Cardiac muscle cell (in vitro differentiated cells and primary cell): ENCODE measurements around the gene SRD5A1. TPM values are rescaled to one million over a fixed set of nuclear protein-coding genes. Genes with fewer than 3 reads are reported as not detected.
"Not testable (repeated sequence)": the region's sequence is repeated elsewhere in the genome, so short reads cannot be mapped to it uniquely, and the experiment has no call there.

Experiments used
- DNase-seq, 2 donors: peaks; one replicate each; pipeline versions ENCODE4 v3.0.0 to v3.0.0-alpha.2; 2010 to 2017; ENCODE audit warnings: low read depth in 1 of 2, low spot score in 1 of 2
- H3K27ac ChIP-seq: fragments of 200-600 bp; sonication (generic); 2 replicates; pipeline ENCODE4 v1.5.1; 2016
- H3K27me3 ChIP-seq: fragments of 200-600 bp; sonication (generic); 2 replicates; pipeline ENCODE4 v1.6.0; 2016; ENCODE audit warnings: control low read depth
- H3K36me3 ChIP-seq: fragments of 200-600 bp; sonication (generic); 2 replicates; pipeline ENCODE4 v1.5.1; 2016; ENCODE audit warnings: control low read depth
- H3K4me1 ChIP-seq: fragments of 200-600 bp; sonication (generic); 2 replicates; pipeline ENCODE4 v1.8.1; 2017; ENCODE audit warnings: low read depth, mild to moderate bottlenecking, mixed run types
- H3K4me3 ChIP-seq: fragments of 200-600 bp; sonication (generic); 2 replicates; pipeline ENCODE4 v1.5.1; 2016; ENCODE audit warnings: mild to moderate bottlenecking
- H3K9me3 ChIP-seq: fragments of 200-600 bp; sonication (generic); 2 replicates; pipeline ENCODE4 v1.5.1; 2017; ENCODE audit warnings: low read depth, mild to moderate bottlenecking, control low read depth
- polyA plus RNA-seq: library from polyadenylated mRNA; unstranded; fragments of >200 nt; fragmentation: Nextera tagmentation; extraction: Ambion mirVana; gene quantifications from 2 replicates; pipeline ENCODE4 v1.2.1, GENCODE V29; 2016
- total RNA-seq: library from RNA; depleted of rRNA; stranded (reverse); fragments of >200 nt; gene quantifications from 2 replicates; pipeline ENCODE4 v1.2.3, GENCODE V29; 2016
- TF ChIP-seq, protein P1 (sequence below): IDR thresholded peaks from 2 replicates; pipeline ENCODE4 v1.5.1; 2012; ENCODE audit warnings: low read depth, mild to moderate bottlenecking, low read length

The SRD5A1 gene
- total and polyA plus RNA-seq, 2 experiments from 2014 or later, result 20.1 to 29.9 TPM

DNA sequence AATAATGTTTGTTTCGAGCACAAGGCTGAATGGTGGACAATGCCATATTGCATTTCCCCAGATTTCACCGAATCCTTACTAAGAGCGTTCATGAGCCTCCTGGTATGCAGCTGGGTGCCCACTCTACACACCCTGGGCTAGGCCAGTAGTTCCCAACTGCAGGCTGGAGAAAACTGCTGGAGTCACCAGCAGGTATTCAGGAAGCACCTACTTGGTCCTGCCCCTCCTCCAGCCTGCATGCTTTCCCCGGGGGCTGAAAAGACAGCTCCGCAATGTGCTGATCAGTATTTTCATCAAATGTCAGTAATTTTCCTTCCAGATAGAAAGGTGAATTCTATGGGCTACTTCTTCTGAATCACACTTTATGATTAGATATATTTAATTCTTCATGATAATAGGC, 34.4 kb downstream of the SRD5A1 start:
- H3K27ac ChIP-seq, result no peak overlapping the region
- H3K4me3 ChIP-seq, result no peak overlapping the region
- H3K4me1 ChIP-seq, result no peaks in the 10 kb centered on the region
- no peak for DNase-seq
- no peaks in the 10 kb centered on the region for H3K9me3 ChIP-seq
- no peaks in the 10 kb centered on the region for H3K27me3 ChIP-seq
- H3K36me3 ChIP-seq, result no peaks in the 10 kb centered on the region
- TF ChIP-seq, protein P1, sequence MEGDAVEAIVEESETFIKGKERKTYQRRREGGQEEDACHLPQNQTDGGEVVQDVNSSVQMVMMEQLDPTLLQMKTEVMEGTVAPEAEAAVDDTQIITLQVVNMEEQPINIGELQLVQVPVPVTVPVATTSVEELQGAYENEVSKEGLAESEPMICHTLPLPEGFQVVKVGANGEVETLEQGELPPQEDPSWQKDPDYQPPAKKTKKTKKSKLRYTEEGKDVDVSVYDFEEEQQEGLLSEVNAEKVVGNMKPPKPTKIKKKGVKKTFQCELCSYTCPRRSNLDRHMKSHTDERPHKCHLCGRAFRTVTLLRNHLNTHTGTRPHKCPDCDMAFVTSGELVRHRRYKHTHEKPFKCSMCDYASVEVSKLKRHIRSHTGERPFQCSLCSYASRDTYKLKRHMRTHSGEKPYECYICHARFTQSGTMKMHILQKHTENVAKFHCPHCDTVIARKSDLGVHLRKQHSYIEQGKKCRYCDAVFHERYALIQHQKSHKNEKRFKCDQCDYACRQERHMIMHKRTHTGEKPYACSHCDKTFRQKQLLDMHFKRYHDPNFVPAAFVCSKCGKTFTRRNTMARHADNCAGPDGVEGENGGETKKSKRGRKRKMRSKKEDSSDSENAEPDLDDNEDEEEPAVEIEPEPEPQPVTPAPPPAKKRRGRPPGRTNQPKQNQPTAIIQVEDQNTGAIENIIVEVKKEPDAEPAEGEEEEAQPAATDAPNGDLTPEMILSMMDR, result no peak

DNA sequence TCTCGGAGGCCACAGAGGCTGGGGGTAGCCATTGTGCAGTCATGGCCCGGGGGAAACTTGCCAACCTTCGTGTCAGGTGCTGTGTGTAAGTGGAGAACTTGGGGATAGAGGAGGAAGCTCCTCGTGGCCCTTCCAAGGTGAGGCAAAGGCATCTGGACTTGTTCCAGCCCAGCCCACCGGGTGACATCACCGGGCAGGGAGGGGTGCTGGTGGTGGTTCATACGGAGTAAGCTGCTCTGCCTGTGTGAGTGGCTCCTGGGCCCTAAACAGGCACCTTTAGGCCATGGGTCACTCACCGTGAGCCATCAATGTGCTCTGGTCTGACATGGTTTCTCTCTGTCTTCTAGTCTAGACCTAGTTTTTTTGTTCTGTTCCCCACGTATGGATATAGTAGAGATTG, 35.5 kb downstream of the SRD5A1 start:
- not testable (repeated sequence) for H3K4me1 ChIP-seq, H3K36me3 ChIP-seq, H3K4me3 ChIP-seq, DNase-seq, H3K27me3 ChIP-seq, H3K27ac ChIP-seq, H3K9me3 ChIP-seq

DNA sequence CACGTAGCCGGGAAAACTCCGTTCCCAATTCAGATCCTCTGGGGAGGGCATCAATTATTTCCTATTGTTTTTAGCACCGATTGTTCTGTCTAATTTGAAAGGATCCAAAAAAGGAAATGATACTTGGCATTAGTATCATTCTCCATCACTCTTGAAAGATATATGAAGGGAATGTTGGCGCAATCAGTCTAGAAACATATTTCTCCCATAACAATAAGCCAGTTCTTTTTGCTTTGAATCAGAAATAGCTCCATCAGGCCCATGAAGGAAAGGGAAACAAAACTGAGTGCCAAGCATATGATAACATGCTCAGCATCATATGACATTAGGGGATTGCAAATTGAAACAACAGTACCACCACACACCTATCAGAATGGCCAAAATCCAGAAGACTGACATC, 39.8 kb downstream of the SRD5A1 start:
- no peaks in the 10 kb centered on the region for H3K9me3 ChIP-seq
- no peaks in the 10 kb centered on the region for H3K36me3 ChIP-seq
- TF ChIP-seq, protein P1, result no peak
- no peak overlapping the region for H3K4me3 ChIP-seq
- DNase-seq, result no peak
- H3K4me1 ChIP-seq, result no peaks in the 10 kb centered on the region
- no peaks in the 10 kb centered on the region for H3K27me3 ChIP-seq
- no peak overlapping the region for H3K27ac ChIP-seq

DNA sequence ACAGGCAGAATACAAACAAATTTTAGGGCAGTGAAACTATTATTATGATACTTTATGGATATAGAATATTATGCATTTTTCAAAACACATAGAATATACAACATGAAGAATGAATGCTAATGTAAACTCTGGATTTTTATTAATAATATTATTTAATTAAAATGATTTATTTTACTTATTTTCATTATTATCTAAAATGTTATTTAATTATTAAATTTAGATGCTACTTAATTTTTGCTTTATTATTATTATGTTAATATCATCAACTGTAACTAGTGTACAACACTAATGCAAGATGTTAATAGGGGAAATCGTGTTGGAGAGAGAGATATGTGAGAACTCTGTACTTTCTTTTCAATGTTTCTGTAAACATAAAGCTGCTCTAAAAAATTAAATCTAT, 40.7 kb downstream of the SRD5A1 start:
- no peaks in the 10 kb centered on the region for H3K27me3 ChIP-seq

DNA sequence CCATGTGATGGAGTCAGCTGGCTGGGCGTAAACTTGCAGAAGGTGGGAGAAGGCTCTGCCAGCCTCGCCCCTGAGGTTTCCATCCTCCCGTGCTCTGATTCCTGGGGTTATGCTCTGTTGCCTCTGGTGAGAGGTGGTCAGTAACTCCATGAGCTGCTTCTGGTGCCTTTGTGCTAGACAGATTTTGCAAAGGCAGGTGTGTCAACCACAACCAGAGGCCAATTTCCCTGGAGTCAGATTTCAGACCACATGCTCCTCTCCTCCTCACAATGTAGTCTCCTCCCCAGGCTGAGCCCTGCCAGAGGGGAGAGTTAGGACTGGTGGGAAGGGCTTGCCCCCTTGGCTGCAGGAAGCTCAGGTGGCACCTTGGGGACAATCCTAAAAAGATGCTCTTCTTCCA, 41.2 kb downstream of the SRD5A1 start:
- no peak for DNase-seq
- H3K27ac ChIP-seq, result no peak overlapping the region
- H3K9me3 ChIP-seq, result no peaks in the 10 kb centered on the region
- H3K4me1 ChIP-seq, result no peaks in the 10 kb centered on the region
- H3K36me3 ChIP-seq, result no peaks in the 10 kb centered on the region
- TF ChIP-seq, protein P1, result no peak
- no peak overlapping the region for H3K4me3 ChIP-seq
- no peaks in the 10 kb centered on the region for H3K27me3 ChIP-seq

More for the DNA sequence above, 40.7 kb downstream of the SRD5A1 start:
- Histone ChIP-seq H3K4me3 (no peak overlapping the region), H3K27ac (no peak overlapping the region), H3K4me1 (no peaks in the 10 kb centered on the region), H3K9me3 (no peaks in the 10 kb centered on the region), H3K36me3 (no peaks in the 10 kb centered on the region)
- TF ChIP-seq, protein P1, result no peak
- DNase-seq, result no peak

DNA sequence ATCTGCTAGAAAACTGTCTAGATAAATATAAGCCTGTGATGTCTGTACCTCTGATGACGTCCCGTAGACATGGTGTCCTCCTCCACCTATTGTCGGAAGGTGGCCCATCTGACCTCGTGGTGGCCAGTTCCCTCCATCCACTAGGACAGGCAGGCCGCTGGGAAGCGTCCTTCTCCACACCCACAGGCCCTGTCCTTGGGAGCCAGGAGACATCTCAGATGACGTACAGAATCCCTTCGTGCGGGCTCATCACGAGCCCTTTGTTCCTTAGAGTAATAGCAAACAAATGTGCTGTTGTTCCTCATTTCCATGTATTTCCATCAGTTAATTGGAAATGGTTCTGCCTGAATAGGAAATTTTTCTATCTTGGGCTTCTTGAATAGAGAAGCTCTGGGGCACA, 41.6 kb downstream of the SRD5A1 start:
- H3K9me3 ChIP-seq, result no peaks in the 10 kb centered on the region
- no peak for DNase-seq
- no peaks in the 10 kb centered on the region for H3K27me3 ChIP-seq
- no peaks in the 10 kb centered on the region for H3K36me3 ChIP-seq
- H3K4me3 ChIP-seq, result no peak overlapping the region
- H3K4me1 ChIP-seq, result no peaks in the 10 kb centered on the region
- no peak overlapping the region for H3K27ac ChIP-seq
- TF ChIP-seq, protein P1, result no peak
